HG02870 (cell line): ENCODE measurements around the gene PFDN6.

ENCODE experiments used
- ATAC-seq: cut with Tn5 transposase; IDR thresholded peaks from one replicate; pipeline ENCODE4 v1.9.1; 2021; ENCODE audit warnings: mild to moderate bottlenecking, moderate library complexity; ENCODE audit not compliant: unreplicated experiment

Gene PFDN6

GRCh38 chr6:33294086-33294823 lies 4.9 kb downstream of the PFDN6 start:
- ATAC-seq = no peak

DNA sequence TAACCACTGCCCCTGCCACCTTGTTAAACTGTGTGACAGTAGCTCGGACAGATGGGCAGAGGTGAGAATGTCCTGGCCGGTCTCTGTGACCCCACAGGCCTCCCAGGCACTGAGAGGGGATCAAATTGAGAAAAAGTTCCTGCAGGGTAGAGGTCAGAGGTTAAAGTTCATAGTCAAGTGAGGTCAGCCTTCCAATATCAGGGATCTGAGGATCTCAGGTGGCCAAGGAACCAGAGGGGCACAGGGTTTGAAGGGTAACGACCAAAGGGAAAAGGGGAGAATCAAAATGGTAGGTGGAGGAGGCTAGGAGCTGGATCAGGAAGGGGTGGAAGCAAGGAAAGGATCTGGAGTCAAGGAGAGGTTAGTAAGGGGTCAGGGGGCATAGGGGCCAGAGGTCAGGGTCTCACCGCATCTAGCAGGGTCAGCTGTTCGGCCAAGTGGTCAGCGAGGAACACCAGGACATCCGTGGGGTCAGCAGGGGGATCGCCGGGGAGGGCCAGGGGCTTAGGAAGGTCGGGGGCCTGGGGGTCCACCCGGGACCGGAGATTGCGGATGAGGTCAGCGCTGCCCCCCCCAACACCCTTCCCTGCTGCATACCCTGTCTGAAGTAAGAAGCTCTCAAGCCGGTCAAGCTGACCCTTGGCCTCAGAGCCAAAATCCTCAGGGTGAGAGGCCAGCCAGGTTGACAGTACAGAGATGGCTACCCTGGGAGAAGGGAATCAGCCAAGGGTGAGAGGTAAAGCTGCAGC lies 6.4 kb downstream of the PFDN6 start:
- no peak for ATAC-seq

GRCh38 chr6:33296797-33297405 lies 7.5 kb downstream of the PFDN6 start:
- ATAC-seq = no peak

GRCh38 chr6:33297406-33297955 lies 8.1 kb downstream of the PFDN6 start:
- ATAC-seq = no peak

DNA sequence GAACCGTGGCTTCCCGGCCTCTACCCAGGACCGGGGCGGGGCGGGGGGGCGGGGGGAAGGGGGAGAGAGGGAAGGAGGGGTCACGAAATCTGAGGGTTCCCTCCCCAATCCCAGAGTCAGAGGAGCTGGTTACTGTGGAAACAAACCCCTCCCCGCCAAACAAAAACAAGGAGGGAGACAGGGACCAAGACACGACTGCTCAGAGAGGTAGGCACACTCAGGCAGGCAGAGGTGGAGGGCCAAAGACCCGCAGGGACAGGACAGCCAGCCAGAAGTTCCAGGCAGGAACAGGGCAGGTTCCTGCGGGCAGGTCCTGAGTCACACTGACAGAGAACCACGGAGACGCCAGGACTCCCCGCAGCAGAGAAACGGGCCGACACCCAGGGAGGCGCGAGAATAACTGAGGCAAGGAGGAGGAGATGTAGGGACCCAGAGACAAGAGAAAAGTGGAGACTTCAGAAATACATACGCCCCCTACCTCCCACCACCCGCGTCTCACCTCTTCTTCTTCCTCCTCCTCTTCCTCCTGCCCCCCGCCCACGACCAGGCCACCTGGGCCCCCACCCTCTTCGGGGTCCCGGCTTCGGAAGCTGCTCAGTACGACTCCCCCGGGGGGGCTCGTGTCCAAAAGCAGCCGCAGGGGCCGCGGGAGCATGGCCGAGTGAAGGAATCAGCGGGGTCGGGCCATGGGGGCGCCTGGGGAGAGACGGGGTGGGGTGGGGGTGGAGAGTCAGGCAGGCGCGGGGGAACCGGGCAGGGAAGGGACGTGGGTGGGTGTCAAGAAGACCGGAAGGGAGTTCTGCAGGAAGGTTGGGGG lies 8.8 kb downstream of the PFDN6 start:
- ATAC-seq = no peak

DNA sequence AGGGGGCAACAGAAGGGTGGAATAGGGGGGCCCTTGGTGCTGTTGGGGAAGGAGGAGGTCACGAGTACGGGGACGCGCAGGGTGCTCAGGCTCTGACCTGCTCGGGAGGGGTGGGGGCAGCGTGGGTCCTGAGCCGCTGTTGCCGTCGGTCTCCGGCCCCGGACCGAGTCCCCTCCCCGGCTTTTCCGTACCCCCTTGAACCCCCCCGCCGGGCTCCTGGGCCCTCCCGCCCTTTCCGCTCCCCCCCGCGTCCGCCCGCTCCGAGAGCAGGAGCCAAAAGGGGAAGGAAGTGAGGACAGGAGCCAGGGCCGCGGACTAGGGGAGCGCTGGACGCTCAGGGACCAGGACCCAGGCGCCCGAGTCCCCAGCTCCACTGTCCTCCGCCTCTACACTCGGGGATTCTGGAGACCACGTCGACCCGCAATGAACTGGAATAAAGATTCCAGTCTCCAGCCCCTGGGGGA lies 9.4 kb downstream of the PFDN6 start, which contains the start of gene RGL2:
Gene RGL2, minus strand, starts transcription at position 170 of the 464 bp plus-strand sequence. CDS start 332 bp downstream, outside the sequence.
- no peak for ATAC-seq

DNA sequence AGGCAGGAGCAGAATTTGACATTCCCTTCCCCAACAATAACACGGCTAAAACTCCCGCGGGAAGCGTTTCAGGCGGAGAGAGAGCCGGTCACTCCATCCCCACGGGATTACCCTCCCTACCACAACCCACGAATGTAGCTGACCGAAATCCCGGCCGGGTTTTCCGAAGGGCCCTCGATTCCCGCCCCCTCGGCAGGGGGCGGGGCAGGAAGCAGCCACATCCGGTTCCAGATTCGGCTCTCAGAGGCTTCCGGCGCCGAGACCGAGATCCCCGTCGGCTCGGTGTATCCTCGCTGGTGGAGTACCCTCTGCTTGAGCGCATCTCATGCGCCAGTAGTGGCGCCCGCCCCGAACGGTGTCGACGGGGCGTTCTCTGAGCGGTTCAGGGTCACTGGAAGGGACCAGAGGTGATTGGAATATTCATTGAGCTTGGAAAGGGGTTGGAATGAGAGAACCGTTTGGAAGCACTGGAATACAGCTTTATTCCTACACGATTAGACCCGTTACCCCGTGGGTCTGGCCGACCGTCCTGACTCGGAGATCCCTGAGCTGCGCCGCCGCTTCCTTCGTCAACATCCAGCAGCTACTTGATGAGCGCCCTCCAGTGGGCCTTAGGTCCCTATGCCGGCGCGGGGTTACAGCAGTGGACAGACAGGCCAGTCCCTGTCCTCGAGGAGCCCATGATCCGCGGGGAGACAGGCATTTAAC lies 10.0 kb downstream of the PFDN6 start:
- ATAC-seq = peak; percentile 72

- ATAC-seq = no peak
Observed at GRCh38 chr6:33301877-33302276, 12.5 kb downstream of the PFDN6 start.

GRCh38 chr6:33304216-33304615 lies 14.8 kb downstream of the PFDN6 start:
- no peak for ATAC-seq

- ATAC-seq = no peak
Observed at GRCh38 chr6:33305052-33305451, 15.7 kb downstream of the PFDN6 start.

GRCh38 chr6:33306356-33306755 lies 17.0 kb downstream of the PFDN6 start:
- no peak for ATAC-seq

- ATAC-seq = peak; percentile 33
Observed at GRCh38 chr6:33312361-33313104, 23.1 kb downstream of the PFDN6 start.

GRCh38 chr6:33313105-33313708 lies 23.8 kb downstream of the PFDN6 start:
- no peak for ATAC-seq

DNA sequence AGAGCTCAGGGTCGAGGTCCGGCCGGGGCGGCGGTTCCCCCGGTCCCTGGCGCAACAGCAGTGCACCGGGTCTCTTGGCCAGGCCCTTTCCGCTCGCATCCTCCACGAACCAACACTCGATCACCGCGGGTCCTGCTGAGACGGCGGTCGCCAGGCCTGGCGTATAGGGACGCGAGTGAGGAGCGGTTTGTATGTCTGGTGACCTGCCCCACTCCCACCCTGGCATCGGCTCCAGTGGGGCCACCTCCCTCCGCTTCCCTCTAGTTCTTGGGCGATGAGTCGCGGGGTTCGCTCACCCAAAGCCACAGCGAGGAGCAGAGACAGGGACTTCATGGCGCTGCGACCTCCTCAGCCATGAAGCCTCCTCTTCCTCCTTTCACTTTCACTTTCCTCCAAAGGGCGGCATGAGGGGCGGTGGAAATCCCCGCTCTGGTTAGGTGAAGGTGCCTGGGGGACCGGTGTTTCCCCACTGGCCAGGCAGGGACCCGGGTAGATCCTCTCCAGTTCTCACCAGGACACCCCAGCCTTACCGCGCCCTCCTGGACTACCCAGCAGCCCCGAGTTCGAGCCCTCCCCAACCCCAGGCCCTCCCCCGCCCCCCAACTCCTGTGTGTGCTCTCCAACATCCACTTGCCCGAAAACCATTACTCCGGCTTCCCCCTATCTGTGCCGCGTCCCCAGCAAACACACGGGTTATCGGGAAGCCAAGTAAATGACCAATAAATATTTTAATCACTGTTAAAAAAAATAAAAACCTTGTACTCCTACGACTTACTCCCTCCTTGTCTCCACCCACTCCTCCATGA lies 24.5 kb downstream of the PFDN6 start, which contains the start of gene TAPBP:
Gene TAPBP, minus strand, starts transcription at position 370 of the 806 bp plus-strand sequence. Its CDS starts 37 bp downstream, at position 333.
- peak; percentile 35 for ATAC-seq

DNA sequence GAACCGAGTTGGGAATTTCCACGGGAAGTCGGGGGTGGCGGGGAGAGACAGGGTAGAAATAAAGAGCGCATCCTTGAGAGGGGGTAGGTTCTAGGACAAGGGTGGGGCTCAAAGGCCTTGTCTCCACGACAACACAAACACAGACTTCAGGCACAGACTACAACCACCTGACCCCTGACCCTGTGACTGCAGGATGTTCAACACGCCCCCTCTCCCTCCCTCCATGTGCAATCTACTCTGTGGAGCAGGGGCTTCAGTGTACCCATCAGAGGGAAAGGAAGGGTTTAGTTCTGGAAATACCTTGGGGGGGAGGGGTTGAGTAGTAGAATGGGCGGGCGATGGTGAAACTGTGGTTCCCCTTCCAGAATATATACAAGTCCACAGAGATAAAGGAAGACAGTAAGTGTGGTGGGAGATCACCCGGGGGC lies 25.1 kb downstream of the PFDN6 start:
- ATAC-seq = no peak

GRCh38 chr6:33314943-33315792 lies 25.8 kb downstream of the PFDN6 start:
- ATAC-seq = no peak
